NAMALWA (cell line): ENCODE results near the gene NPC1L1.

Experiments
- DNase-seq: peaks from one replicate; pipeline ENCODE4 v3.0.0-alpha.2; 2015; ENCODE audit warnings: low spot score

Gene NPC1L1

GRCh38 chr7:44541028-44541869 is at the start of gene NPC1L1:
TSS of gene NPC1L1 (minus strand) at chr7:44541330. CDS start at chr7:44541259, 71 bp downstream.
- no peak for DNase-seq

GRCh38 chr7:44590910-44591309 is 49.8 kb upstream of the NPC1L1 start:
- DNase-seq: no peak

- DNase-seq: peak; percentile 91
Observed at GRCh38 chr7:44587843-44588711, 46.9 kb upstream of the NPC1L1 start.

- no peak for DNase-seq
Observed at GRCh38 chr7:44583146-44583865, 42.2 kb upstream of the NPC1L1 start.

- peak; percentile 100 for DNase-seq
Observed at GRCh38 chr7:44581879-44582603, 40.9 kb upstream of the NPC1L1 start, which contains the start of gene TMED4. TSS of gene TMED4 (minus strand) at chr7:44582231. CDS start at chr7:44582206, 25 bp downstream.

- DNase-seq: peak; percentile 63
Observed at GRCh38 chr7:44580945-44581878, 40.1 kb upstream of the NPC1L1 start.

GRCh38 chr7:44576228-44576627 is 35.1 kb upstream of the NPC1L1 start:
- no peak for DNase-seq

GRCh38 chr7:44575054-44575453 is 33.9 kb upstream of the NPC1L1 start:
- no peak for DNase-seq

GRCh38 chr7:44574287-44574872 is 33.2 kb upstream of the NPC1L1 start:
- no peak for DNase-seq

- peak; percentile 98 for DNase-seq
Observed at GRCh38 chr7:44573464-44574286, 32.5 kb upstream of the NPC1L1 start, which contains the start of gene DDX56. TSS of gene DDX56 (minus strand) at chr7:44573908. CDS start at chr7:44573895, 13 bp downstream.

GRCh38 chr7:44572771-44573170 is 31.6 kb upstream of the NPC1L1 start:
- DNase-seq: no peak

GRCh38 chr7:44569959-44570358 is 28.8 kb upstream of the NPC1L1 start:
- DNase-seq: no peak

GRCh38 chr7:44568771-44569560 is 27.8 kb upstream of the NPC1L1 start:
- DNase-seq: no peak

GRCh38 chr7:44567884-44568283 is 26.8 kb upstream of the NPC1L1 start:
- DNase-seq: no peak

GRCh38 chr7:44566680-44567079 is 25.6 kb upstream of the NPC1L1 start:
- DNase-seq: no peak

- no peak for DNase-seq
Observed at GRCh38 chr7:44565795-44566559, 24.8 kb upstream of the NPC1L1 start.

- DNase-seq: peak; percentile 80
Observed at GRCh38 chr7:44565097-44565794, 24.1 kb upstream of the NPC1L1 start.
